Measurements from ENCODE around the gene XRCC6.

XRCC6 gene

DNA sequence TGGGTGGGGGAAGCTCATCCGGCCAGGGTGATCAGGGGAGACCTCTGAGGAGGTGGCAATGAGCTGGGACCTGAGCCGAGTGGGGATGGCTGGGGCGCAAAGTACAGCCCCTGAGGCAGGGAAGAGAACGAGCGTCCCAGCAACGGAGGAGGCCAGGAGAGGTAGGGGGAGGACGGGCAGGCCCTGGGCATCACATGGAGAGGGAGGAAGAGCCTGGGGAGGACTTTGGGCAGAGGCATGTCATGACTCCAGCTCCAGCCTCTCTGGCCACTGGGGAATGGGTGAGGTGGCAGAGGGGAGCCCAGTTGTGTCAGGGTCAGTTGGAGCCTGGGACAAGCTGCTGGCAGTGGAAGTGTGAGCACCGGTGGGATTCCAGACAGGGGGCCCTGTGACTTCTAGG is 43.0 kb upstream of the XRCC6 start:
- H3K4me3 ChIP-seq (ENCODE audit: low read depth, low read length), result no peak overlapping the region
- TF ChIP-seq, protein P1, sequence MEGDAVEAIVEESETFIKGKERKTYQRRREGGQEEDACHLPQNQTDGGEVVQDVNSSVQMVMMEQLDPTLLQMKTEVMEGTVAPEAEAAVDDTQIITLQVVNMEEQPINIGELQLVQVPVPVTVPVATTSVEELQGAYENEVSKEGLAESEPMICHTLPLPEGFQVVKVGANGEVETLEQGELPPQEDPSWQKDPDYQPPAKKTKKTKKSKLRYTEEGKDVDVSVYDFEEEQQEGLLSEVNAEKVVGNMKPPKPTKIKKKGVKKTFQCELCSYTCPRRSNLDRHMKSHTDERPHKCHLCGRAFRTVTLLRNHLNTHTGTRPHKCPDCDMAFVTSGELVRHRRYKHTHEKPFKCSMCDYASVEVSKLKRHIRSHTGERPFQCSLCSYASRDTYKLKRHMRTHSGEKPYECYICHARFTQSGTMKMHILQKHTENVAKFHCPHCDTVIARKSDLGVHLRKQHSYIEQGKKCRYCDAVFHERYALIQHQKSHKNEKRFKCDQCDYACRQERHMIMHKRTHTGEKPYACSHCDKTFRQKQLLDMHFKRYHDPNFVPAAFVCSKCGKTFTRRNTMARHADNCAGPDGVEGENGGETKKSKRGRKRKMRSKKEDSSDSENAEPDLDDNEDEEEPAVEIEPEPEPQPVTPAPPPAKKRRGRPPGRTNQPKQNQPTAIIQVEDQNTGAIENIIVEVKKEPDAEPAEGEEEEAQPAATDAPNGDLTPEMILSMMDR (IDR thresholded peaks at IDR 0.05; ENCODE audit: low read depth, low read length), result no peak

DNA sequence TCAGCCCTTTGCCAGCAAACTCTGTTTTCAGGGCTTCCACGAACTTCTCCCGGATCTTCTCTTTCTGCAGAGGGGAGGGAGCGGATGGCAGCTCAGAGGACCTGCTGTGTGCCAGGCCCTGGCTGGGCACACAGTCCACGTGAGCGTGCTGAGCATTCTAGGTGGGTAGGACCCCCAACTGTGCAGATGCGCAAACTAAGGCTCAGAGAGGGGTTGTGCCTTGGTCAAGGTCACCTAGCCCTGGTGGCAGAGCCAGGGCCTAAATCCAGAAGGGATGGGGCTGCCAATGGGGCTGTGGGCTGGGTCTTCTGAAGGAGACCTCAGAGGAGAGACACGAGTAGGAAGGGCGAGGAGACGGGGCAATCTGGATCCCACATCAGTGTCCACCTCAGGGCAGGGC is 42.3 kb upstream of the XRCC6 start:
- TF ChIP-seq, protein P1 (IDR thresholded peaks at IDR 0.05; ENCODE audit: low read depth, low read length), result no peak
- H3K4me3 ChIP-seq (ENCODE audit: low read depth, low read length), result no peak overlapping the region

DNA sequence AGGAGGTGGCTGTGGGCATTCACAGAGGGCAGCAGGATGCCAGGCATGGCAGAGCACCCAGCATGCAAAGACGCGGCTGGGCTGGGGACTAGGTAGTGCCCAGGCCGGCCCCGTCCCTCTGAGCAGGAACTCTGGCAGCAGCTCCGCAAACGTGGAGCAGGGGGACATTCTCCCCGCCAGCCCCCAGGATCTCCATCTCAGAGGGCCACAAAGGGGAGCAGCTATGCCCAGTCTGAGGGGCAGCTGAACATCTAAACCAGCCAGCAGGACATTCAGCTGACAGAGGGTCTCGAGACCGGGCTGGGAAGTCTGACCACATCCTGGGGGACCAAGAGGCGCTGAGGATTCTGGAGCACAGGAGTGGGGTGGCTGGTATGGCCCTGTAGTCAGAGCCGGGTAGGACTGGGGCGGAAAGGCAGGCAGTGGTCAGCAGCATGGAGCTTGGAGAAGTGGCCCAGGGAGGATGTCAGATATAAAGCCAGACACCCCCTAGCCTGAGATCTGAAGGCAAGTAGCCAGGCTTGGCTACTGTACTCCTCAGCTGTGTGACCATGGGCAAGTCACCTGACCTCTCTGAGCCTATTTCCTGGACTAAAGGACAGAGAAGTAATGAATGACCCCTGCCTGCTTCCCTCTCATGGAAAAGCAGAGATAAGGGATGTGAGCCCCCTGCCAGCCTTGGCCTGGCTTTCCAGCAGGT is 41.6 kb upstream of the XRCC6 start:
- TF ChIP-seq, protein P1 (IDR thresholded peaks at IDR 0.05; ENCODE audit: low read depth, low read length), result no peak
- no peak overlapping the region for H3K4me3 ChIP-seq (ENCODE audit: low read depth, low read length)

DNA sequence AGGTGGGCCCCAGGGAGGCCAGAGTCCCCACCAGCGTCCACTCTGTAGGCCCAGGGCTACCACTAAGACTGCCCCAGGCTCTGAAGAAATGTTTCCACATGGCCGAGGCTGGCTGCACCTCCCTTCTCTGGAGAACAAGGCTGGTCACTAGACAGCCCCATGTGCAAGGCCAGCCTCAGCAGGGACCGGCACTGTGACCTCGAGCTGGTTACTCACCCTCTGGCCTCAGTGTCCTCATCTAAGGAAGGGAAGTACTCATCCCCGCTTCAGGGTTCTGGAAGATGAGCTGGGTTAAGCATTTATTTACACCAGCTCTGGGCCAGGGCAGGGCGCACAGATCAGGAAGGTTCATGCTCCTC is 41.1 kb upstream of the XRCC6 start:
- TF ChIP-seq, protein P1 (IDR thresholded peaks at IDR 0.05; ENCODE audit: low read depth, low read length), result no peak
- no peak overlapping the region for H3K4me3 ChIP-seq (ENCODE audit: low read depth, low read length)

DNA sequence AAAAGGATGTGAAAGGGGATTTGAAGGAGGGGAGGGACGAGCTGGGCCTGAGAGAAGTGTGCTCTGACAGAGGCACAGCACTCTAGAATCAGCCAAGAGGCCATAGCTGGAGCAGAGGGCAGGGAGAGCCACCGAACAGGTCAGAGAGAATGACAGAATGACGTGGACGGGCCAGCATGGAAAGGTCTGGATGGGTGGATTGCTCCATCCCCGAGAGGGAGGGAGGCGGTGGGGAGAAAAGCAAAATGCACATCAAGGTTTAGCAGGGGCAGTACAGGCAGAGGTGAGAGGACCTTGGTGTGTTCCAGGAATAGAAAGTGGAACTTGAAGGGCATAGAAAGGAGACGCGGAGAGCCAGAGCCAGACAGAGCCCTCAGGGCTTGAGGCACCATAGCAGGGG is 38.4 kb upstream of the XRCC6 start:
- H3K4me3 ChIP-seq (ENCODE audit: low read depth, low read length), result no peak overlapping the region
- TF ChIP-seq, protein P1 (IDR thresholded peaks at IDR 0.05; ENCODE audit: low read depth, low read length), result no peak

DNA sequence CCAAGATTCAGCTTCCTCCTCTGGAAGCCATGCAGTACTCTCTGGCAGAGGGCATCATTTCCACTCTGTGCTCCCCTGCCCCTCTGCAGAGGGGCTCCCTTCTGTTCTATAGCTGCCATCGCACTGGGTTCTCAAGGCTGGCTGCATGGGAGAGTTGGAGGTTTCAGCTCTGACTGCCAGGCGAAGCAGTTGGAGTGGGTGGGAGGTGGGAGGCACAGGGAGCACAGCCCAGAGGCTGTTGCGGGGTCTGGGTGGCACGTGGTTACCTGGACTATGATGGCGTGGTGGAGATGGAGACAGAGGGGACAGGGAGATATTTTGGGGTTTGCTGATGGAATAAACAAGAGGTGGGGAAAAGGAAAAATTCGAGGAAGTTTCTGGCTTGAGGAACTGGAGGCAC is 36.2 kb upstream of the XRCC6 start:
- H3K4me3 ChIP-seq (ENCODE audit: low read depth, low read length), result no peak overlapping the region
- TF ChIP-seq, protein P1 (IDR thresholded peaks at IDR 0.05; ENCODE audit: low read depth, low read length), result no peak

DNA sequence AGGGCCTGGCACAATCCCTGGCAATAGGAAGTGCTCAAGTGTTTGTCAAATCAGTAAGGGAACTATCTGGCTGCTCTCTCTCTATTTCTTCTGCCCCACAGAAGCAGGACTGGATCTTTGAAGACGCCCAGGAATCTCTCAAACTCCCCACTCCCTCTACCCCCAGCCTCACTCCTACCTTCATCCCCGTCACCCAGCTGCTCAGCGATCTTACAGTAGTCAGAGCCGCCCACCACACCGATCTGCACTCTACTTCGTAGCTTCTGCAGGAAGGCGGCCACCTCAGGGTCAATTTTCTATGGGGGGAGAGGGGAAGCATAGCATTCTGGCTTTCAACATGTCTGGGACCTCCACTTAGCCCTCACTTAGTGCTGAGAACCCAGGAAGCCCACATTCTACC is 35.2 kb upstream of the XRCC6 start:
- TF ChIP-seq, protein P1 (IDR thresholded peaks at IDR 0.05; ENCODE audit: low read depth, low read length), result no peak
- no peak overlapping the region for H3K4me3 ChIP-seq (ENCODE audit: low read depth, low read length)

All from WI38 (cell line).